NCI-H2171 (cell line): Measurements from ENCODE around the gene ZNF440.
"Not testable (repeated sequence)": the region's sequence is repeated elsewhere in the genome, so short reads cannot be mapped to it uniquely, and the experiment has no call there.

Experiments
- DNase-seq: peaks from one replicate; lab custom pipeline; 2025; lab: John Stamatoyannopoulos, UW

ZNF440 gene

GRCh38 chr19:11814029-11814699 lies at the start of gene ZNF440:
TSS of gene ZNF440 (plus strand) at chr19:11814273. CDS start at chr19:11814448, 175 bp downstream.
- no peak for DNase-seq

- DNase-seq, result peak; percentile 48
These were observed 47.2 kb upstream of the ZNF440 start, which contains the start of gene ZNF441 for GRCh38 chr19:11766597-11767591. TSS of gene ZNF441 (plus strand) at chr19:11767000. CDS start at chr19:11767194, 194 bp downstream.

GRCh38 chr19:11767633-11768133 lies 46.4 kb upstream of the ZNF440 start:
- no peak for DNase-seq

- no peak for DNase-seq
These were observed 44.1 kb upstream of the ZNF440 start for GRCh38 chr19:11769995-11770394.

- not testable (repeated sequence) for DNase-seq
These were observed 42.6 kb upstream of the ZNF440 start for GRCh38 chr19:11771520-11771919.

- DNase-seq, result not testable (repeated sequence)
These were observed 37.4 kb upstream of the ZNF440 start for GRCh38 chr19:11776669-11777068.

- DNase-seq, result no peak
These were observed 33.5 kb upstream of the ZNF440 start for GRCh38 chr19:11780431-11781020.

- no peak for DNase-seq
These were observed 32.6 kb upstream of the ZNF440 start for GRCh38 chr19:11781295-11782057.

- no peak for DNase-seq
These were observed 30.3 kb upstream of the ZNF440 start for GRCh38 chr19:11783767-11784166.

GRCh38 chr19:11784356-11784755 lies 29.7 kb upstream of the ZNF440 start:
- DNase-seq, result no peak

GRCh38 chr19:11787536-11787935 lies 26.5 kb upstream of the ZNF440 start:
- DNase-seq, result no peak

GRCh38 chr19:11792942-11793341 lies 21.1 kb upstream of the ZNF440 start:
- no peak for DNase-seq

GRCh38 chr19:11797491-11797890 lies 16.6 kb upstream of the ZNF440 start:
- peak; percentile 84 for DNase-seq

- peak; percentile 64 for DNase-seq
These were observed 15.4 kb upstream of the ZNF440 start, which contains the start of gene ZNF491 for GRCh38 chr19:11798391-11799330. TSS of gene ZNF491 (plus strand) at chr19:11798523. CDS start at chr19:11805954, 7,431 bp downstream.

- no peak for DNase-seq
These were observed 7.5 kb upstream of the ZNF440 start for GRCh38 chr19:11806354-11807098.

GRCh38 chr19:11807099-11807380 lies 7.0 kb upstream of the ZNF440 start:
- DNase-seq, result no peak

GRCh38 chr19:11813703-11814028 lies 407 bp upstream of the ZNF440 start:
- no peak for DNase-seq

- no peak for DNase-seq
These were observed 595 bp downstream of the ZNF440 start for GRCh38 chr19:11814700-11815035.

- DNase-seq, result no peak
These were observed 7.5 kb downstream of the ZNF440 start for GRCh38 chr19:11821474-11822109.
